Right lobe of liver (tissue), 4 donors: ENCODE data around the gene SLC6A11.

Experiments
- CTCF ChIP-seq, 4 donors: fragments of 200-600 bp in 3 of 4; fragments of 450-650 bp in 1 of 4; IDR thresholded peaks; one replicate each; pipeline versions ENCODE4 v1.5.1 to v1.8.0; 2016 to 2022; ENCODE audit warnings: antibody characterized with exemption in 4 of 4, mild to moderate bottlenecking in 2 of 4
- POLR2A ChIP-seq: fragments of 450-650 bp; IDR thresholded peaks from one replicate; pipeline ENCODE4 v1.6.1; 2017; ENCODE audit warnings: antibody characterized with exemption, mild to moderate bottlenecking
- donor health status: DM: no; HTN: no; CAD: no.
- donor health status: DM: no; HTN: no; CAD: no.
- donor health status: DM: no; HTN: yes; CAD: no.

GRCh38 chr3:10972072-10972782, 156.2 kb downstream of the SLC6A11 start:
- TF ChIP-seq CTCF (IDR thresholded peaks at IDR 0.05) (no peak), POLR2A (no peak)
